SIG-M5 treated with dmso at 0.1 percent for 504 hours (cell line): ENCODE data around the gene CCDC27.

Source experiments
- DNase-seq: peaks from one replicate; lab custom pipeline; 2025; ENCODE audit not compliant: unreplicated experiment; lab: John Stamatoyannopoulos, UW

The CCDC27 gene

GRCh38 chr1:3752400-3752945 is at the start of gene CCDC27:
Gene CCDC27, plus strand, starts transcription at chr1:3752450. Its CDS starts 32 bp downstream, at chr1:3752482.
- DNase-seq, result no peak

- no peak for DNase-seq
Observed at GRCh38 chr1:3702528-3702927, 49.7 kb upstream of the CCDC27 start.

GRCh38 chr1:3702990-3703728 is 49.1 kb upstream of the CCDC27 start:
- DNase-seq, result no peak

- no peak for DNase-seq
Observed at GRCh38 chr1:3703786-3704371, 48.4 kb upstream of the CCDC27 start.

- DNase-seq, result no peak
Observed at GRCh38 chr1:3705341-3705950, 46.8 kb upstream of the CCDC27 start.

- DNase-seq, result no peak
Observed at GRCh38 chr1:3706651-3707297, 45.5 kb upstream of the CCDC27 start.

GRCh38 chr1:3707298-3707938 is 44.8 kb upstream of the CCDC27 start:
- DNase-seq, result no peak

GRCh38 chr1:3707939-3708328 is 44.3 kb upstream of the CCDC27 start:
- DNase-seq, result no peak

GRCh38 chr1:3708791-3709190 is 43.5 kb upstream of the CCDC27 start:
- DNase-seq, result no peak

GRCh38 chr1:3710251-3710650 is 42.0 kb upstream of the CCDC27 start:
- DNase-seq, result no peak

- DNase-seq, result no peak
Observed at GRCh38 chr1:3711381-3711779, 40.9 kb upstream of the CCDC27 start.

GRCh38 chr1:3711780-3712451 is 40.3 kb upstream of the CCDC27 start:
- DNase-seq, result no peak

- no peak for DNase-seq
Observed at GRCh38 chr1:3712573-3713535, 39.4 kb upstream of the CCDC27 start.

GRCh38 chr1:3713840-3714239 is 38.4 kb upstream of the CCDC27 start:
- DNase-seq, result no peak

- DNase-seq, result no peak
Observed at GRCh38 chr1:3714284-3714741, 37.9 kb upstream of the CCDC27 start.

GRCh38 chr1:3714814-3715213 is 37.4 kb upstream of the CCDC27 start:
- DNase-seq, result no peak

GRCh38 chr1:3716351-3716750 is 35.9 kb upstream of the CCDC27 start:
- peak; percentile 45 for DNase-seq

GRCh38 chr1:3717041-3717714 is 35.1 kb upstream of the CCDC27 start:
- peak; percentile 72 for DNase-seq
